Omental fat pad (tissue), 4 donors: Measurements from ENCODE around the gene AGXT. TPM values are rescaled to one million over a fixed set of nuclear protein-coding genes. Genes with fewer than 3 reads are reported as not detected.

Source experiments
- ATAC-seq: fragments of 150-250 bp; one replicate; pipeline ENCODE4 v1.9.1; 2016; ENCODE audit warnings: mild to moderate bottlenecking, moderate library complexity; ENCODE audit not compliant: low FRiP score
- DNase-seq: peaks from one replicate; pipeline ENCODE4 v3.0.0-alpha.2; 2019; ENCODE audit warnings: low spot score
- total RNA-seq, 4 donors: library from RNA; depleted of rRNA; stranded (reverse); fragments of >200 nt; gene quantifications; one replicate each; pipeline ENCODE4 v1.1.0, GENCODE V29; 2016
- TF ChIP-seq, protein P1 (sequence below), 3 donors: fragments of 450-650 bp; IDR thresholded peaks; one replicate each; pipeline ENCODE4 v1.5.1; 2016 to 2017; ENCODE audit warnings: antibody characterized with exemption in 3 of 3, mild to moderate bottlenecking in 3 of 3, moderate library complexity in 2 of 3

Gene AGXT
- total RNA-seq, 4 donors from 2014 or later, result 0.56 to 1.4 TPM; not detected in 2

DNA sequence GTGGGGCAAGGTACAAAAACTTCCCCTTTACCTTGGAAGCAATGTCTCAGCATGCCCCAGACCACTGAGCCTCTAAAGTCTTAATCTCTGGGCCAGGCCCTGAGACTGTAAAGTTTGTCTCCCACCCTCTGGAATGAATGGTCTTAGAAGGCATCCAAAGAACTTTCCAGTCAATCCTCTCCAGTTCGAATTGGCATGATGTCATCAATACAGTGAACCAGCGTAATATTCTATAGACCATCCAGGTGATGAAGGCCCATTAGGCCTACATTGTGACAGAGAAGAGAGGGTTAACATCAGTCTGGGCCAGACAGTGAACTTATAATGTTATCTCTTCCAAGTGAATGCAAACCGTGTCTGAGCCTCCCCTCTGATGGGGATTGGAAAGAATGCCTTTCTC, 16.1 kb downstream of the AGXT start:
- TF ChIP-seq, protein P1, sequence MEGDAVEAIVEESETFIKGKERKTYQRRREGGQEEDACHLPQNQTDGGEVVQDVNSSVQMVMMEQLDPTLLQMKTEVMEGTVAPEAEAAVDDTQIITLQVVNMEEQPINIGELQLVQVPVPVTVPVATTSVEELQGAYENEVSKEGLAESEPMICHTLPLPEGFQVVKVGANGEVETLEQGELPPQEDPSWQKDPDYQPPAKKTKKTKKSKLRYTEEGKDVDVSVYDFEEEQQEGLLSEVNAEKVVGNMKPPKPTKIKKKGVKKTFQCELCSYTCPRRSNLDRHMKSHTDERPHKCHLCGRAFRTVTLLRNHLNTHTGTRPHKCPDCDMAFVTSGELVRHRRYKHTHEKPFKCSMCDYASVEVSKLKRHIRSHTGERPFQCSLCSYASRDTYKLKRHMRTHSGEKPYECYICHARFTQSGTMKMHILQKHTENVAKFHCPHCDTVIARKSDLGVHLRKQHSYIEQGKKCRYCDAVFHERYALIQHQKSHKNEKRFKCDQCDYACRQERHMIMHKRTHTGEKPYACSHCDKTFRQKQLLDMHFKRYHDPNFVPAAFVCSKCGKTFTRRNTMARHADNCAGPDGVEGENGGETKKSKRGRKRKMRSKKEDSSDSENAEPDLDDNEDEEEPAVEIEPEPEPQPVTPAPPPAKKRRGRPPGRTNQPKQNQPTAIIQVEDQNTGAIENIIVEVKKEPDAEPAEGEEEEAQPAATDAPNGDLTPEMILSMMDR (IDR thresholded peaks at IDR 0.05), result no peak
- no peak for ATAC-seq
- no peak for DNase-seq

DNA sequence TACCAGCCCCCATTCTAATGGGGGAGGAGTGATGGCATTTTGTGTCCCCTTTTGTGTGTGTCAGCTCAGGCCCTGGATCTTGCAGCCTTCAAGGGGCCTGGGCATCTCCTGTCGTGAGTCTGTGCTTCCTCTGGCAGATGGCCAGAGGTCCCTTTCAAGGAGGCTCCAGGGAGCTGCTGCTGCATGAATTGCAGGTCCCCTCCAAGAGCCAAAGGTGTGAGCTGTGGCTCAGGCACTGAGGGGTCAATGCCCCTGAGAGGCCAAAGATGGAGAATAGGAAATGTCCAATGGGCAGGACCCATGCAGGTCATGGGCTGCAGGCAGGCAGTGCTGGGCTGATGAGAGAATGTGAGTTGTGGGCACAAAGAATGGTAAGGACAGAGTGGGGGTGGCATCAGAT, 16.9 kb downstream of the AGXT start:
- DNase-seq, result no peak
- TF ChIP-seq, protein P1 (IDR thresholded peaks at IDR 0.05), result no peak
- ATAC-seq, result no peak

DNA sequence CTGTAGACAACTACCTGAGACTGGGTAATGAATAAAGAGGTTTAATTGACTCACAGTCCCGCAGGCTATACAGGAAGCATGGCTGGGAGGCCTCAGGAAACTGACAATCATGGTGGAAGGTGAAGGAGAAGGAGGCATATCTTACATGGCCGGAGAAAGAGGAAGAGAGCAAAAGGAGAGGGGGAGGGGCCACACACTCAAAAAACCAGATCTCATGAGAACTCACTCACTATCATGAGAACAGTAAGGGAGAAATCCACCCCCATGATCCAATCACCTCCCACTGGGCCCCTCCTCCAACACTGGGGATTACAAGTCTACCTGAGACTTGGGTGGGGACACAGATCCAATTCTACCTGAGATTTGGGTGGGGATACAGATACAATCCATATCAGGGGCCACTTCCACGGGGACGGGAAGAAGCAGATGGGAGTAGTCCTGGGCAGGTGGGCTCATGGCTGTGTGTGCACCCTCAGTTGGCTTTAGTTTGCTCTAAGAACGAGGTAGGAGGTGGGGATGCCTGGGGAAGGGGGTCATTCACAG, 17.5 kb downstream of the AGXT start:
- TF ChIP-seq, protein P1 (IDR thresholded peaks at IDR 0.05), result no peak
- ATAC-seq, result no peak
- no peak for DNase-seq

DNA sequence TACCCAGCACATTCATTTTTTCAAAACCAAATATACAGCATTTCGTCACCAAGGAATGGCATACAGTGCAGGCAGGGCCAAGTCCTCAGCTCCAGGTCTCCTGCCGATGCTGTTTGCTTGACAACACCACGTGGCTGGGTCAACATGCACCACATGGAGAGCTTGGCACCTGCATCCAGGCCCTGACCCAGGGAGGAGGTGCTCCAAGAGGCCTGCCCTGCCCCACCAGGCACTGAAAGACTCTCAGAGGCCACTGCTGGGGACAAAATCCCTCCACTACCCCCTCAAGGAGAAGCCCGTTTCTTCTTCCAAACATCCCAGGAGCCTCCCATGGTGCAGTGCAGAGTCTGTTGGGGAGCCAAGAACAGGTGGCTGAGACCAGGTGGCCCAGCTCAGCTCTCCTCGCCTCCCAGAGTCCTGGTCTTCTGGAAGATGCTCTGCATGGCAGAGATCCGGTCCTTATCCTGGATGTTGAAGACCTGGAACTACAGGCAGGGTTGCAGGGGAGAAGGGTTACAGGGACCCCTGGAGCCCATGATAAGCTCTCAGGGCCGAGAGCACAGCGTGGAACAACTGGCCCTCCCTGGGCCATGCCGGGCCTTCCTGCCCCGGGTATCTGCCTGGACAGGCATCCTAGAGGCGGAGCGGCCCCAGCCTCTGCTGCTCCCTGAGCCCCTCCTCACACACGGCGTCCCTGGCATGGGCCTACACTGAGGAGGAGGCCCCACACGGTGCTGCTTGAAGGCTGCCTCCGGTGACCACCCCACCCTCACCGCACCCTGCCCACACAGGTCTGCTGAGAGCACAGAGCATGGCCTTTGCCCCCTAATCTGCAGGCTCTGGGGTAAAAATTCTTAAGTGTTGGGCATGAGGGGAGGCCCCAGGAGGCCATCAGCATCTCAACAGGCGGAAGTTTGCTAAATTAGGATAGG, 18.3 kb downstream of the AGXT start:
- ATAC-seq, result no peak
- TF ChIP-seq, protein P1 (IDR thresholded peaks at IDR 0.05), result no peak
- no peak for DNase-seq

DNA sequence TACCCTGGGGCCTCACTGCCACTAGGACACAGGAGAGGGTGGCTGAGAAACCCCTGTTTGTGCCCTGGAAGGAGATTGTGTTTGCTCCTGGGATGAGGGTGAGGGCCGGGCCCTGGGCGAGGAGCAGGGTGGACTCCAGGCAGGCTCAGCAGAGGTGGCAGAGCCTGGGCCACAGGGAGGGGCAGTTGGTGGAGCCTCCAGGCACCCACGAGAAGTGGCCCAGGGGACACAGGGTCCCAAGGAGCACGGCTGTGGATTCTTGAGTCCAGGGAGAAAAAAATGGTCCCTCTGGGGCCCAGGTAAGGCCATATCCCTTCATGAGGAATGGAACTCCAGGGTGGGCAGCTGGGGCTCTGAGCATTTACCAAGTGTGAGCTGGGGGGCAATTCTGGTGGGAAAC, 19.0 kb downstream of the AGXT start:
- DNase-seq, result no peak
- TF ChIP-seq, protein P1 (IDR thresholded peaks at IDR 0.05), result no peak
- no peak for ATAC-seq

DNA sequence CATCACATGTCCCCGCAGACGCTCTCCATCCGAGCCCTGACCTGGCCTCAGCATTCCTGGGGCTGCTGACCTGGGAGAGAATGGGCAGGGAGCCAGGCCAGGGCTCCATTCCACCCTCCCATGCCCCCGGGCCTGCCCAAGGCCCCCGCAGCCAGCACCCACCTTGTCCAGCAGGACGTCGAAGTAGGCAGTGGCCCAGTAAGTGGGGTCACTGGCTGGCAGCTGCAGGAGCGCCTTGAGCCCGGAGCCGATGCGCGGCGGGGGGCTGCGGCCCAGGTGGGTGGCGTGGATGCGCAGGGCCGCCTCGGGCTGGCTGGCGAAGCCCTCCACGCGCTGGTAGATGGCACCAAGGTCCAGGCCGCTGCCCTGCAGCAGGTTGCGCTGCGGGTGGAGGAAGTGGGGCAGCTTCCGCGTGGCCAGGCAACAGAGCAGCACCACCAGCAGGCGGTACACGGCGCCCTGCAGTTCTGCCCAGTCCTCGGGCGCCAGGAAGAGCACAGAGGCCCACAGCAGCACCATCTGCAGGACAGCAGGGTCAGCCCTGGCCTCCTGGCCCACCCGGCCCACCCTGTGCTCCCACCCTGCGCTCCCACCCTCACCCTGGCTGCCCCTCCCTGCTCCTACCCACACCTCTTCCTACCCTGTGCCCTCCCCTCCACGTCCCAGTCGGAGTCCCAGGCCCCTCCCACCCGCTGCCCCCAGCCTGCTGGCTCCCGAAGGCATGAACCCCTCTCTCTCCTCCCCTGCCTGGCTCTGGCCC, 19.7 kb downstream of the AGXT start:
- DNase-seq (no peak), ATAC-seq (no peak)
- TF ChIP-seq, protein P1 (IDR thresholded peaks at IDR 0.05), result no peak
